ENCODE results near the gene FAM216A.
"Not testable (repeated sequence)": the region's sequence is repeated elsewhere in the genome, so short reads cannot be mapped to it uniquely, and the experiment has no call there.

Gene FAM216A

GRCh38 chr12:110518014-110518413 lies 49.4 kb downstream of the FAM216A start:
- not testable (repeated sequence) for H3K36me3 Mint-ChIP-seq, H3K4me1 Mint-ChIP-seq, H3K27ac Mint-ChIP-seq, H3K27me3 Mint-ChIP-seq, ATAC-seq, H3K9me3 Mint-ChIP-seq, H3K4me3 Mint-ChIP-seq

- not testable (repeated sequence) for H3K36me3 Mint-ChIP-seq, H3K27ac Mint-ChIP-seq, H3K27me3 Mint-ChIP-seq, ATAC-seq, H3K9me3 Mint-ChIP-seq, H3K4me3 Mint-ChIP-seq, H3K4me1 Mint-ChIP-seq
Measured at GRCh38 chr12:110520876-110521712, 52.4 kb downstream of the FAM216A start.

- Mint-ChIP-seq H3K27me3 (no peaks in the 10 kb centered on the region), H3K27ac (no peak overlapping the region), H3K36me3 (peaks cover 28% of the 10 kb centered on the region), H3K4me3 (no peak overlapping the region), H3K9me3 (no peaks in the 10 kb centered on the region), H3K4me1 (peaks cover 19% of the 10 kb centered on the region)
- ATAC-seq: no peak
Measured at GRCh38 chr12:110528277-110528839, 59.7 kb downstream of the FAM216A start.

GRCh38 chr12:110530511-110530910 lies 61.9 kb downstream of the FAM216A start:
- peaks cover 19% of the 10 kb centered on the region for H3K4me1 Mint-ChIP-seq
- no peak overlapping the region for H3K27ac Mint-ChIP-seq
- H3K27me3 Mint-ChIP-seq: no peaks in the 10 kb centered on the region

GRCh38 chr12:110531741-110532333 lies 63.2 kb downstream of the FAM216A start:
- Mint-ChIP-seq H3K36me3 (peaks cover 51% of the 10 kb centered on the region), H3K27me3 (no peaks in the 10 kb centered on the region), H3K4me3 (no peak overlapping the region), H3K9me3 (no peaks in the 10 kb centered on the region), H3K4me1 (peaks cover 19% of the 10 kb centered on the region), H3K27ac (no peak overlapping the region)
- ATAC-seq: peak; percentile 72

More at GRCh38 chr12:110530511-110530910, 61.9 kb downstream of the FAM216A start:
- no peaks in the 10 kb centered on the region for H3K9me3 Mint-ChIP-seq
- H3K36me3 Mint-ChIP-seq: peaks cover 43% of the 10 kb centered on the region
- ATAC-seq: no peak
- no peak overlapping the region for H3K4me3 Mint-ChIP-seq

- Mint-ChIP-seq H3K27me3 (no peaks in the 10 kb centered on the region), H3K4me1 (peaks cover 19% of the 10 kb centered on the region), H3K4me3 (no peak overlapping the region), H3K9me3 (no peaks in the 10 kb centered on the region), H3K36me3 (peaks cover 59% of the 10 kb centered on the region), H3K27ac (no peak overlapping the region)
- no peak for ATAC-seq
Measured at GRCh38 chr12:110532644-110533043, 64.0 kb downstream of the FAM216A start.

- no peak for ATAC-seq
- Mint-ChIP-seq H3K27me3 (no peaks in the 10 kb centered on the region), H3K4me1 (peaks cover 19% of the 10 kb centered on the region), H3K4me3 (no peak overlapping the region), H3K27ac (no peak overlapping the region), H3K9me3 (no peaks in the 10 kb centered on the region), H3K36me3 (peaks cover 60% of the 10 kb centered on the region)
Measured at GRCh38 chr12:110533607-110534006, 65.0 kb downstream of the FAM216A start.

GRCh38 chr12:110534811-110535210 lies 66.2 kb downstream of the FAM216A start:
- Mint-ChIP-seq H3K27ac (no peak overlapping the region), H3K36me3 (peaks cover 58% of the 10 kb centered on the region), H3K9me3 (no peaks in the 10 kb centered on the region)

GRCh38 chr12:110536834-110537604 lies 68.4 kb downstream of the FAM216A start:
- Mint-ChIP-seq H3K4me3 (no peak overlapping the region), H3K27me3 (no peaks in the 10 kb centered on the region), H3K36me3 (peaks cover 53% of the 10 kb centered on the region), H3K4me1 (peaks cover 2% of the 10 kb centered on the region), H3K9me3 (no peaks in the 10 kb centered on the region), H3K27ac (no peak overlapping the region)
- no peak for ATAC-seq

More at GRCh38 chr12:110534811-110535210, 66.2 kb downstream of the FAM216A start:
- ATAC-seq: no peak
- H3K27me3 Mint-ChIP-seq: no peaks in the 10 kb centered on the region
- H3K4me3 Mint-ChIP-seq: no peak overlapping the region
- peaks cover 19% of the 10 kb centered on the region for H3K4me1 Mint-ChIP-seq

GRCh38 chr12:110537605-110538409 lies 69.2 kb downstream of the FAM216A start:
- Mint-ChIP-seq H3K27me3 (no peaks in the 10 kb centered on the region), H3K9me3 (no peaks in the 10 kb centered on the region), H3K36me3 (peaks cover 59% of the 10 kb centered on the region), H3K4me1 (peaks cover 3% of the 10 kb centered on the region), H3K27ac (no peak overlapping the region), H3K4me3 (no peak overlapping the region)
- ATAC-seq: no peak

- H3K4me1 Mint-ChIP-seq: peaks cover 15% of the 10 kb centered on the region
- peak overlapping the region; percentile 5 for H3K27ac Mint-ChIP-seq
- H3K4me3 Mint-ChIP-seq: no peak overlapping the region
- peaks cover 63% of the 10 kb centered on the region for H3K36me3 Mint-ChIP-seq
- ATAC-seq: no peak
- H3K27me3 Mint-ChIP-seq: no peaks in the 10 kb centered on the region
- H3K9me3 Mint-ChIP-seq: no peaks in the 10 kb centered on the region
Measured at GRCh38 chr12:110538869-110539622, 70.4 kb downstream of the FAM216A start.

Measured in stimulated activated memory B cell treated with anti-CD40 and anti-IgM and Interleukin-4, amounts not matched to agents 10 μg/mL and 1 μg/mL and 100 μg/mL, for 72 hours (primary cell).